Neural cell (in vitro differentiated cells): ENCODE data around the gene MERTK. TPM values are rescaled to one million over a fixed set of nuclear protein-coding genes. Genes with fewer than 3 reads are reported as not detected.
"Not testable (repeated sequence)": the region's sequence is repeated elsewhere in the genome, so short reads cannot be mapped to it uniquely, and the experiment has no call there.

Experiments used
- H2AFZ ChIP-seq: fragments of 200-600, 300-800 bp; sonication (generic), shearing (Covaris generic); 2 replicates; pipeline ENCODE4 v1.6.0; 2014; ENCODE audit warnings: low read depth, mild to moderate bottlenecking, antibody characterized with exemption, low read length, moderate library complexity
- H3F3A ChIP-seq: fragments of 200-600 bp; shearing (Covaris generic); 2 replicates; pipeline ENCODE4 v1.6.1; 2016; ENCODE audit warnings: mild to moderate bottlenecking, moderate library complexity, mixed read lengths, antibody characterized with exemption, low read length; ENCODE audit not compliant: insufficient read depth, poor library complexity, severe bottlenecking
- H3K27ac ChIP-seq: fragments of 200-600, 300-800 bp; sonication (generic), shearing (Covaris generic); 2 replicates; pipeline ENCODE4 v1.5.1; 2014; ENCODE audit warnings: mild to moderate bottlenecking, low read length, moderate library complexity
- H3K27me3 ChIP-seq: fragments of 300-800, 200-600 bp; sonication (generic), shearing (Covaris generic); 2 replicates; pipeline ENCODE4 v1.6.0; 2014; ENCODE audit warnings: mild to moderate bottlenecking, low read depth, low read length, moderate library complexity; ENCODE audit not compliant: insufficient read depth
- H3K36me3 ChIP-seq: fragments of 300-800, 200-600 bp; sonication (generic), shearing (Covaris generic); 2 replicates; pipeline ENCODE4 v1.5.1; 2014; ENCODE audit warnings: mild to moderate bottlenecking, antibody characterized with exemption, low read length, moderate library complexity; ENCODE audit not compliant: insufficient read depth
- H3K4me2 ChIP-seq: fragments of 300-800, 200-600 bp; sonication (generic), shearing (Covaris generic); 2 replicates; pipeline ENCODE4 v1.6.0; 2014; ENCODE audit warnings: mild to moderate bottlenecking, low read length
- H3K4me3 ChIP-seq: fragments of 300-800, 200-600 bp; sonication (generic), shearing (Covaris generic); 2 replicates; pipeline ENCODE4 v1.5.1; 2014; ENCODE audit warnings: mild to moderate bottlenecking, low read length, moderate library complexity
- H3K79me2 ChIP-seq: fragments of 200-600 bp; shearing (Covaris generic); replicated peaks from 2 replicates; pipeline ENCODE4 v1.6.0; 2014; ENCODE audit warnings: mild to moderate bottlenecking, low read length, moderate library complexity; ENCODE audit not compliant: insufficient read depth
- H3K9ac ChIP-seq: fragments of 300-800, 200-600 bp; sonication (generic), shearing (Covaris generic); 2 replicates; pipeline ENCODE4 v1.6.1; 2016; ENCODE audit warnings: mild to moderate bottlenecking, low read length, mixed read lengths
- H3K9me2 ChIP-seq: fragments of 200-600 bp; shearing (Covaris generic); 2 replicates; pipeline ENCODE4 v1.6.1; 2016; ENCODE audit warnings: mild to moderate bottlenecking, low read length, mixed read lengths; ENCODE audit not compliant: insufficient read depth
- H3K9me3 ChIP-seq: fragments of 200-600, 300-800 bp; sonication (generic), shearing (Covaris generic); 2 replicates; pipeline ENCODE4 v1.6.1; 2016; ENCODE audit warnings: mild to moderate bottlenecking, mixed run types, low read length, moderate library complexity, mixed read lengths
- H4K20me1 ChIP-seq: fragments of 200-600 bp; shearing (Covaris generic); 2 replicates; pipeline ENCODE4 v1.6.1; 2016; ENCODE audit warnings: mild to moderate bottlenecking, mixed run types; ENCODE audit not compliant: insufficient read depth
- CTCF ChIP-seq: fragments of 450-650 bp; IDR thresholded peaks from 2 replicates; pipeline ENCODE4 v1.5.1; 2014; ENCODE audit warnings: antibody characterized with exemption, mild to moderate bottlenecking, moderate library complexity; ENCODE audit not compliant: poor library complexity, severe bottlenecking
- EP300 ChIP-seq: fragments of 450-650 bp; conservative IDR thresholded peaks from 2 replicates; pipeline ENCODE4 v1.6.1; 2014; ENCODE audit warnings: antibody characterized with exemption, mild to moderate bottlenecking, moderate library complexity; ENCODE audit not compliant: poor library complexity, severe bottlenecking
- EZH2 ChIP-seq: fragments of 200-600, 300-800 bp; shearing (Covaris generic), sonication (generic); IDR thresholded peaks from 2 replicates; pipeline ENCODE4 v1.6.1; 2014; ENCODE audit warnings: antibody characterized with exemption, low read length, borderline replicate concordance, mild to moderate bottlenecking; ENCODE audit not compliant: insufficient read depth, poor library complexity, severe bottlenecking
- MXI1 ChIP-seq: fragments of 450-650 bp; conservative IDR thresholded peaks from 2 replicates; pipeline ENCODE4 v1.6.1; 2014; ENCODE audit warnings: antibody characterized with exemption, mild to moderate bottlenecking; ENCODE audit not compliant: poor library complexity, severe bottlenecking
- POLR2AphosphoS5 ChIP-seq: IDR thresholded peaks from 2 replicates; pipeline ENCODE4 v1.6.1; 2012
- RAD21 ChIP-seq: fragments of 450-650 bp; conservative IDR thresholded peaks from 2 replicates; pipeline ENCODE4 v1.6.1; 2014; ENCODE audit warnings: antibody characterized with exemption, mild to moderate bottlenecking, moderate library complexity
- REST ChIP-seq: IDR thresholded peaks from 2 replicates; pipeline ENCODE4 v1.6.1; 2012; ENCODE audit warnings: borderline replicate concordance
- SMC3 ChIP-seq: fragments of 450-650 bp; conservative IDR thresholded peaks from 2 replicates; pipeline ENCODE4 v1.6.1; 2014; ENCODE audit warnings: antibody characterized with exemption, mild to moderate bottlenecking, moderate library complexity; ENCODE audit not compliant: poor library complexity
- TAF1 ChIP-seq: IDR thresholded peaks from 2 replicates; pipeline ENCODE4 v1.6.1; 2012; ENCODE audit warnings: low read depth
- polyA plus RNA-seq: library from polyadenylated mRNA; depleted of rRNA; stranded (reverse); fragments of >200 nt; gene quantifications from 2 replicates; pipeline ENCODE4 v1.2.3, GENCODE V29; 2014

The MERTK gene
- polyA plus RNA-seq, 1 donor from 2014 or later: 0.53 TPM

- no peaks in the 10 kb centered on the region for H4K20me1 ChIP-seq
- H3K36me3 ChIP-seq: no peaks in the 10 kb centered on the region
- TF ChIP-seq POLR2AphosphoS5: no peak
- no peak for TF ChIP-seq CTCF
- TF ChIP-seq SMC3: no peak
- TF ChIP-seq REST: no peak
- no peak for TF ChIP-seq RAD21
- TF ChIP-seq EP300: no peak
- no peak for TF ChIP-seq TAF1
- no peak for TF ChIP-seq MXI1
- no peak for TF ChIP-seq EZH2
- H3K9ac ChIP-seq: no peak overlapping the region
- no peaks in the 10 kb centered on the region for H3K9me2 ChIP-seq
- H3K27ac ChIP-seq: no peak overlapping the region
- H3K4me2 ChIP-seq: no peak overlapping the region
- H3K27me3 ChIP-seq: no peaks in the 10 kb centered on the region
- no peaks in the 10 kb centered on the region for H3F3A ChIP-seq
- no peaks in the 10 kb centered on the region for H3K9me3 ChIP-seq
- no peak overlapping the region for H2AFZ ChIP-seq
- no peak overlapping the region for H3K4me3 ChIP-seq
- no peaks in the 10 kb centered on the region for H3K79me2 ChIP-seq
These were observed 60.5 kb downstream of the MERTK start for GRCh38 chr2:111958901-111959300.

GRCh38 chr2:111961663-111962062 lies 63.3 kb downstream of the MERTK start:
- no peaks in the 10 kb centered on the region for H3F3A ChIP-seq
- no peak overlapping the region for H2AFZ ChIP-seq
- no peaks in the 10 kb centered on the region for H3K9me2 ChIP-seq
- H3K27me3 ChIP-seq: no peaks in the 10 kb centered on the region
- H3K36me3 ChIP-seq: no peaks in the 10 kb centered on the region
- H3K27ac ChIP-seq: no peak overlapping the region
- no peaks in the 10 kb centered on the region for H4K20me1 ChIP-seq
- no peaks in the 10 kb centered on the region for H3K9me3 ChIP-seq
- H3K4me3 ChIP-seq: no peak overlapping the region
- H3K79me2 ChIP-seq: no peaks in the 10 kb centered on the region
- H3K9ac ChIP-seq: no peak overlapping the region
- TF ChIP-seq SMC3: no peak
- no peak for TF ChIP-seq MXI1
- TF ChIP-seq CTCF: no peak
- no peak for TF ChIP-seq TAF1
- no peak for TF ChIP-seq EZH2
- TF ChIP-seq REST: no peak
- TF ChIP-seq RAD21: no peak
- no peak for TF ChIP-seq EP300
- no peak overlapping the region for H3K4me2 ChIP-seq

GRCh38 chr2:111963086-111963485 lies 64.7 kb downstream of the MERTK start:
- H3K9me3 ChIP-seq, H3F3A ChIP-seq, H3K79me2 ChIP-seq, H3K4me3 ChIP-seq, H2AFZ ChIP-seq, H3K27ac ChIP-seq, H3K9me2 ChIP-seq, H3K9ac ChIP-seq, H3K4me2 ChIP-seq, H3K27me3 ChIP-seq, H4K20me1 ChIP-seq, H3K36me3 ChIP-seq: not testable (repeated sequence)
